WERI-Rb-1 (cell line): Measurements from ENCODE around the gene F3.
A peak's percentile ranks its signal among the peaks of the same experiment; 100 is the strongest.

Experiments used
- DNase-seq: peaks from one replicate; pipeline ENCODE4 v3.0.0-alpha.2; 2020
- H3K27ac ChIP-seq: fragments of 250-450 bp; sonication (Bioruptor Pico); 2 replicates; pipeline ENCODE4 v1.5.1; 2020; ENCODE audit warnings: mild to moderate bottlenecking, moderate library complexity
- H3K27me3 ChIP-seq: fragments of 250-450 bp; sonication (Bioruptor Pico); 2 replicates; pipeline ENCODE4 v1.5.1; 2021; ENCODE audit warnings: mild to moderate bottlenecking, low read depth, moderate library complexity; ENCODE audit not compliant: insufficient read depth, severe bottlenecking
- H3K36me3 ChIP-seq: fragments of 250-450 bp; sonication (Bioruptor Pico); 2 replicates; pipeline ENCODE4 v1.5.1; 2020; ENCODE audit warnings: mild to moderate bottlenecking, moderate library complexity
- H3K4me3 ChIP-seq: 2 replicates; pipeline ENCODE4 v1.5.1; 2011; ENCODE audit warnings: low read depth, mild to moderate bottlenecking, control low read depth, low read length
- H3K9me3 ChIP-seq: fragments of 250-450 bp; sonication (Bioruptor Pico); 2 replicates; pipeline ENCODE4 v1.5.1; 2021; ENCODE audit warnings: mild to moderate bottlenecking, moderate library complexity; ENCODE audit not compliant: severe bottlenecking
- CTCF ChIP-seq: IDR thresholded peaks from 2 replicates; pipeline ENCODE4 v1.5.1; 2011; ENCODE audit warnings: low read depth, mild to moderate bottlenecking, control low read depth, inconsistent platforms, low read length

Gene F3

DNA sequence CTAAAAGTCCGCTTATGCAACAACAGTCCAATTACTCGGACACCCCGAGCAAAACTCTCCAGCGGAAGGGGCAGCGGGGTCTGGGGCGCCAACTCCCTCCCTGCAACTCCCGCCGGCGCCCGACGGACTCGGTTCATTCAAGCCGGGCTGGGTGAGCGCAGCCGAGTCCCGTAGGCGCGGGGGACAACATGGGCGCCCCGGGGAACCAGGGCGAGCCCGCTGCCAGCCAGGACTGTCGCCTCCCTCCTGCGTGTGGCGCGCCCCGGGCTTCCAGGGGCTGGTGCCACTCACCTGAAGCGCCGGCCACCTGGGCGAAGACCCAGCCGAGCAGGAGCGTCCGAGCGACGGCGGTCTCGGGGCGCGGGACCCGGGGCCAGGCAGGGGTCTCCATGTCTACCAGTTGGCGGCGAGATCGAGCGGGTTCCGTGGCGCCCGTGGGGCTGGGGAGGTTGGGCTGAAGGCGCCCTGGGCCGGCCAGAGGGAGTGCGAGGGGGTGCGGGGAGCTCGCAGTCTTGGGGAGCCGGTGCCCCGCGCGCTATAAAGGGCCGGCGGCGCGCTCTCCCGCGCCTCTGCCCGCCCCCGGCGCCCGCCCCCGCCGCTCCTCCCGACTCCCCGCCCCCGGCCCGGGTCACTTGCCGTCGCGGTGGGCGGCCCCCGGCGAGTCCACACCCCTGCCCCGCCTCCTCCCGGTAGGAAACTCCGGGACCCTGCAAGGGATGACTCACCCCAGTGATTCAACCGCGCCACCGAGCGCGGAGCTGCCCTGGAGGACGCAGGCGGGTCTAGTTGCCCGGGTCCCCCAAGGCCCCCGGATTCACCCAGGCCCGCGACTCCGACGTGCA is at the start of gene F3:
TSS of gene F3 (minus strand) at position 514 of the 842 bp plus-strand sequence. CDS start at position 391, 123 bp downstream.
- Histone ChIP-seq H3K4me3 (peak within 1 kb of the TSS; percentile 89), H3K27ac (peak within 1 kb of the TSS; percentile 75), H3K27me3 (no peaks in the 10 kb centered on the region), H3K9me3 (no peaks in the 10 kb centered on the region), H3K36me3 (no peaks in the 10 kb centered on the region; the same call in 1 of the 2 replicates)
- peak; percentile 42 for TF ChIP-seq CTCF
- DNase-seq, result peak; percentile 89

DNA sequence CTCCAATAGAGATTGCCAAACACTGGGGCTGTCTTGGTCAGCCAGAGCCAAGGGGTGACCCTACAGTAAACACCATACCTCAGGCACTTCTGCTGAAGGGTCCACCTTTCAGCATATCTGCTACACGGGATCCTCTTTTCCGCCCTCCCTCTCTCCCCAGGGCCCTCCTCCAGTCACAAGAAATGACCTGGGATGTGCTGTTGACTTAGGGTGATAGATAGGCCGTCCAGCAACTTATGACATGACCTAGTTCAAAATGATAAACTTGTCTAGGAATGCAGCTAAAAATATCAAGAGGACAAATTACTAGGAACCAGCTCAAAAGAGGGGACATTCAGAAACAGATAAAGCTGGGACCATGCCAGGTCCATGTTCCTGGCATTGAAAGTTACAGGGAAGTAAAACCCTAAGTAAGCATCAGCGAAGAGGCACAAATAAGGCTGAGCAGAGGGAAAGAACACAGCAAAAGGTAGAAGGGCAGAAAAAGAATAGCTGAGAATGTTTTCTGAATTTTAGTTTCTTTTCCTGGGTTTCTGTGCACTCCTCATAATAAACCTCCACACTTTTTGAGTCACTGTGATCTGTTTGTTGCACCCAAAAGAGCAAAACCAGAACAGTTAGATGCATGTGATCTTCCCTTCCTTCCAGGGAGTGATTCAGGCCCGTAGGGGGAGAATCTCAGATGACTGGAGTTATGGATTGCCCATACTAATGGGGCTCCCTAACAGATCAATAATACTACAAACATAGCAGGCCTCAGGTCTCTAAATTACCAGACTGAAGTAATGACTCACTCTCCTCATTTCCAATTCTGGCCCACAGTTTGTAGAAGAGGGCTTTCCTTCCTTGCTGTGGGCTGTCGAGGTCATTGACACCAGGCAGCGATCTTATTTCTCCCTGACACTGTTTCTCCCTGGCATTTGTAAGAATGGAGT is 48.9 kb upstream of the F3 start:
- H3K27ac ChIP-seq, result no peak overlapping the region
- no peak overlapping the region for H3K4me3 ChIP-seq
- DNase-seq, result no peak
- TF ChIP-seq CTCF, result no peak
- no peaks in the 10 kb centered on the region for H3K36me3 ChIP-seq
- H3K9me3 ChIP-seq, result no peaks in the 10 kb centered on the region
- no peaks in the 10 kb centered on the region for H3K27me3 ChIP-seq

DNA sequence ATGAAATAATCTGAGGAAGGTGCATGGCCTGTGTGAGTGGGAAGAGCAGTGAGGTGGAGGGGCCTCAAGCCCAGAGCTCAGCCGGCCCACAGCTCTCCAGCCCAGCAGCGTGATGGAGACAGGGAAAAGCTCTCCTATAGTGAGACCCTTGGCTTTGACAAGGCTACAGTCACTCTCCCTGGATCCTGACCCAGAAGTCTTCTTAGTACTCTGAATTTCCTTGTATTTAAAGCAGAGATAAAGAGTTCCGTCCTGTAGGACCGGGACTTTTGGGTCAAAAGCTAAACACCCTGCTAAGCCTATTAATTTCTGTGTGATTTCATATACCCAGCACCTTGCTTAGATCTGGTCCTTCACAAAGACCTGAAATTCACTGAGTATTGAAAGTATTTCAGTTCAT is 48.2 kb upstream of the F3 start:
- no peak for TF ChIP-seq CTCF
- no peaks in the 10 kb centered on the region for H3K36me3 ChIP-seq
- H3K27me3 ChIP-seq, result no peaks in the 10 kb centered on the region
- H3K4me3 ChIP-seq, result no peak overlapping the region
- no peaks in the 10 kb centered on the region for H3K9me3 ChIP-seq
- H3K27ac ChIP-seq, result no peak overlapping the region
- DNase-seq, result no peak

DNA sequence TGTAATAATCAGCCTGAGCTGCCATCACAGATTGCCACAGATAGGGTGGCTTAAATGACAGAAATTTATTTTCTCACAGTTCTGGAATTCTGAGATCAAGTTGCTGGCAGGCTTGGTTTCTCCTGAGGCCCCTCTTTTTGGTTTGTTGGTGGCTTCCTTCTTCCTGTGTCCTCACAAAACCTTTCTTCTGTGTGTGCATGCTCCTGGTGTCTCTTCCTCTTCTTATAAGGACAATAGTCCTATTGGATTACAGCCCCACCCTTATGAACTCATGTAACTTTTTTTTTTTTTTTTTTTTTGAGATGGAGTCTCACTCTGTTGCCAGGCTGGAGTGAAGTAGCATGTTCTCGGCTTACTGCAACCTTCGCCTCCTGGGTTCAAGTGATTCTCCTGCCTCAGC is 41.0 kb upstream of the F3 start:
- Histone ChIP-seq H3K36me3 (no peaks in the 10 kb centered on the region), H3K9me3 (no peaks in the 10 kb centered on the region), H3K27ac (no peak overlapping the region), H3K27me3 (no peaks in the 10 kb centered on the region), H3K4me3 (no peak overlapping the region)
- no peak for DNase-seq
- no peak for TF ChIP-seq CTCF

DNA sequence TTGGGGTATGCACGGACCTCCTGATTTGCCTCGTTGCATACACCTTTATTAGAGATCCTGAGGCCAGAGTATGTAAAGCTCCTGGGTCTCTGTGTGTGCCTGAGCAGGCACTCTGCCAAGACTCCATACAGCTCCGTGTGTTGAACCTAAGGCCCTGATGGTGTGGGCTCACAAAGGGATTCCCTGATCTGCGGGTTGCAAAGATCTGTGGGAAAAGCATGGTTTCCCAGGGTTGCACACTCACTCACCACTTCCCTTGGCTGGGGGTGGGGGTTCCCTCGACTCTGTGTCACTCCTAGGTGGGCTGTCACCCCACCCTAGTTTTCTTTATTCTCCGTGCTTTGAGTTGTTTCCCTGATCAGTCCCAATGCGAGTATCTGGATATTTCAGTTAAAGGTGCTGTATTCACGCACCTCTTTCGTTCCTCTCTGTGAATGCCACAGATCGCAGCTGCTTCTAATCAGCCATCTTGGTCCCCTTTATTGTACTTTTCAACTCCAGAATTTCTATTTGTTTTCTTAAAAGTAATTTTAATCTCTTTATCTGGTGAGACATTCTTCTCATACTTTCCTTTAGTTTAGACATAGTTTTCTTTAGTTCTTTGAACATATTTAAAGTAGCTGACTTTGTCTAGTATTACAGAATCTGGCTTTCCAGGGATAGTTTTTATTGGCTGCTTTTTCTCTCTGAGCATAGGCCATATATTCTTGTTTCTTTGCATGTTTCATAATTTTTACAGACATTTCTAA is 39.0 kb upstream of the F3 start:
- Histone ChIP-seq H3K4me3 (no peak overlapping the region), H3K27me3 (no peaks in the 10 kb centered on the region), H3K27ac (no peak overlapping the region), H3K9me3 (no peaks in the 10 kb centered on the region), H3K36me3 (no peaks in the 10 kb centered on the region)
- TF ChIP-seq CTCF, result no peak
- no peak for DNase-seq
